BLaER1 (cell line): ENCODE results near the gene PPP1R1A.

Experiments used
- H3K27ac ChIP-seq: shearing (Covaris generic); formaldehyde crosslinking; 2 replicates; pipeline ENCODE4 v1.8.1; 2022
- H3K27me3 ChIP-seq: shearing (Covaris generic); formaldehyde crosslinking; 2 replicates; pipeline ENCODE4 v1.8.1; 2022
- H3K36me3 ChIP-seq: shearing (Covaris generic); formaldehyde crosslinking; 2 replicates; pipeline ENCODE4 v1.8.1; 2022
- H3K4me1 ChIP-seq: shearing (Covaris generic); formaldehyde crosslinking; 2 replicates; pipeline ENCODE4 v1.8.1; 2022
- H3K4me2 ChIP-seq: shearing (Covaris generic); formaldehyde crosslinking; 2 replicates; pipeline ENCODE4 v1.8.1; 2022
- H3K4me3 ChIP-seq: shearing (Covaris generic); formaldehyde crosslinking; 2 replicates; pipeline ENCODE4 v1.8.1; 2022
- H3K9ac ChIP-seq: shearing (Covaris generic); formaldehyde crosslinking; 2 replicates; pipeline ENCODE4 v1.8.1; 2022
- H3K9me3 ChIP-seq: shearing (Covaris generic); formaldehyde crosslinking; 2 replicates; pipeline ENCODE4 v1.8.1; 2022
- H4K20me1 ChIP-seq: shearing (Covaris generic); formaldehyde crosslinking; 2 replicates; pipeline ENCODE4 v1.8.1; 2022
- Cebpa-rat ChIP-seq: shearing (Covaris generic); IDR thresholded peaks from 2 replicates; pipeline ENCODE4 v1.8.1; 2022

The PPP1R1A gene

GRCh38 chr12:54564768-54565167, 23.7 kb downstream of the PPP1R1A start:
- Histone ChIP-seq H3K36me3 (peaks cover 25% of the 10 kb centered on the region; the same call in 1 of the 2 replicates), H4K20me1 (no peaks in the 10 kb centered on the region), H3K27ac (no peak overlapping the region), H3K4me3 (no peak overlapping the region), H3K27me3 (no peaks in the 10 kb centered on the region), H3K4me1 (peaks cover 19% of the 10 kb centered on the region), H3K9ac (no peak overlapping the region), H3K4me2 (no peak overlapping the region), H3K9me3 (no peaks in the 10 kb centered on the region)
- TF ChIP-seq Cebpa-rat: no peak

GRCh38 chr12:54563787-54564186, 24.7 kb downstream of the PPP1R1A start:
- TF ChIP-seq Cebpa-rat: no peak
- Histone ChIP-seq H3K9ac (no peak overlapping the region), H3K4me2 (no peak overlapping the region), H4K20me1 (no peaks in the 10 kb centered on the region), H3K4me3 (no peak overlapping the region), H3K27me3 (no peaks in the 10 kb centered on the region), H3K36me3 (peaks cover 15% of the 10 kb centered on the region; the same call in 1 of the 2 replicates), H3K27ac (no peak overlapping the region), H3K9me3 (no peaks in the 10 kb centered on the region), H3K4me1 (peaks cover 25% of the 10 kb centered on the region)

GRCh38 chr12:54562750-54563356, 25.6 kb downstream of the PPP1R1A start:
- Histone ChIP-seq H4K20me1 (no peaks in the 10 kb centered on the region), H3K36me3 (peaks cover 6% of the 10 kb centered on the region; the same call in 1 of the 2 replicates)

GRCh38 chr12:54561164-54561563, 27.3 kb downstream of the PPP1R1A start:
- no peak for TF ChIP-seq Cebpa-rat
- Histone ChIP-seq H3K4me3 (peak overlapping the region; percentile 45; the same call in 1 of the 2 replicates), H3K4me2 (peak overlapping the region; percentile 86), H3K9ac (peak overlapping the region; percentile 6; the same call in 1 of the 2 replicates), H3K4me1 (peaks cover 26% of the 10 kb centered on the region), H4K20me1 (no peaks in the 10 kb centered on the region), H3K9me3 (no peaks in the 10 kb centered on the region), H3K27ac (peak overlapping the region; percentile 28), H3K36me3 (no peaks in the 10 kb centered on the region), H3K27me3 (no peaks in the 10 kb centered on the region)

More at GRCh38 chr12:54562750-54563356, 25.6 kb downstream of the PPP1R1A start:
- Histone ChIP-seq H3K27me3 (no peaks in the 10 kb centered on the region), H3K9ac (no peak overlapping the region), H3K4me3 (no peak overlapping the region), H3K4me1 (peaks cover 25% of the 10 kb centered on the region), H3K9me3 (no peaks in the 10 kb centered on the region), H3K4me2 (no peak overlapping the region), H3K27ac (no peak overlapping the region)
- no peak for TF ChIP-seq Cebpa-rat

GRCh38 chr12:54560374-54560858, 28.0 kb downstream of the PPP1R1A start:
- peak overlapping the region; percentile 45 for H3K4me3 ChIP-seq
- H3K9me3 ChIP-seq: no peaks in the 10 kb centered on the region
- peak overlapping the region; percentile 28 for H3K27ac ChIP-seq
- no peak for TF ChIP-seq Cebpa-rat
- peaks cover 33% of the 10 kb centered on the region for H3K4me1 ChIP-seq
- peak overlapping the region; percentile 86 for H3K4me2 ChIP-seq
- no peaks in the 10 kb centered on the region for H4K20me1 ChIP-seq
- no peaks in the 10 kb centered on the region for H3K36me3 ChIP-seq
- no peaks in the 10 kb centered on the region for H3K27me3 ChIP-seq
- H3K9ac ChIP-seq: peak overlapping the region; percentile 6; the same call in 1 of the 2 replicates

- peaks cover 35% of the 10 kb centered on the region for H3K4me1 ChIP-seq
- no peaks in the 10 kb centered on the region for H3K9me3 ChIP-seq
- H3K4me3 ChIP-seq: no peak overlapping the region
- peaks cover 5% of the 10 kb centered on the region; the same call in 1 of the 2 replicates for H3K36me3 ChIP-seq
- no peak overlapping the region for H3K4me2 ChIP-seq
- H3K27ac ChIP-seq: no peak overlapping the region
- no peak overlapping the region for H3K9ac ChIP-seq
- TF ChIP-seq Cebpa-rat: no peak
- no peaks in the 10 kb centered on the region for H4K20me1 ChIP-seq
- no peaks in the 10 kb centered on the region for H3K27me3 ChIP-seq
Measured at GRCh38 chr12:54558759-54559158, 29.7 kb downstream of the PPP1R1A start.

GRCh38 chr12:54558311-54558710, 30.1 kb downstream of the PPP1R1A start:
- Histone ChIP-seq H3K4me3 (no peak overlapping the region), H3K4me1 (peaks cover 35% of the 10 kb centered on the region), H3K27ac (no peak overlapping the region), H4K20me1 (no peaks in the 10 kb centered on the region), H3K9me3 (no peaks in the 10 kb centered on the region), H3K4me2 (no peak overlapping the region), H3K36me3 (peaks cover 5% of the 10 kb centered on the region; the same call in 1 of the 2 replicates), H3K9ac (no peak overlapping the region), H3K27me3 (no peaks in the 10 kb centered on the region)
- TF ChIP-seq Cebpa-rat: no peak

- peaks cover 26% of the 10 kb centered on the region for H3K4me1 ChIP-seq
- H4K20me1 ChIP-seq: no peaks in the 10 kb centered on the region
- peaks cover 7% of the 10 kb centered on the region for H3K27me3 ChIP-seq
- peak overlapping the region; percentile 33 for H3K4me2 ChIP-seq
- no peak overlapping the region for H3K27ac ChIP-seq
- no peak overlapping the region for H3K9ac ChIP-seq
- TF ChIP-seq Cebpa-rat: no peak
- no peaks in the 10 kb centered on the region for H3K9me3 ChIP-seq
- H3K36me3 ChIP-seq: peaks cover 5% of the 10 kb centered on the region; the same call in 1 of the 2 replicates
- H3K4me3 ChIP-seq: no peak overlapping the region
Measured at GRCh38 chr12:54555670-54556257, 32.7 kb downstream of the PPP1R1A start.

- Histone ChIP-seq H3K27ac (no peak overlapping the region), H3K9ac (peak overlapping the region; percentile 57), H3K4me3 (peak overlapping the region; percentile 63), H3K4me1 (peaks cover 16% of the 10 kb centered on the region), H3K27me3 (peaks cover 54% of the 10 kb centered on the region), H3K36me3 (peaks cover 14% of the 10 kb centered on the region), H4K20me1 (peaks cover 46% of the 10 kb centered on the region), H3K4me2 (peak overlapping the region; percentile 93), H3K9me3 (no peaks in the 10 kb centered on the region)
- TF ChIP-seq Cebpa-rat: no peak
Measured at GRCh38 chr12:54549774-54550451, 38.5 kb downstream of the PPP1R1A start.

GRCh38 chr12:54546511-54546910, 41.9 kb downstream of the PPP1R1A start:
- H3K27ac ChIP-seq: no peak overlapping the region
- H4K20me1 ChIP-seq: peaks cover 53% of the 10 kb centered on the region
- no peaks in the 10 kb centered on the region for H3K9me3 ChIP-seq
- H3K4me3 ChIP-seq: no peak overlapping the region
- TF ChIP-seq Cebpa-rat: no peak
- no peak overlapping the region for H3K4me2 ChIP-seq
- peaks cover 16% of the 10 kb centered on the region for H3K4me1 ChIP-seq
- no peak overlapping the region for H3K9ac ChIP-seq
- peaks cover 44% of the 10 kb centered on the region for H3K36me3 ChIP-seq
- H3K27me3 ChIP-seq: peaks cover 54% of the 10 kb centered on the region
